ENCODE measurements around the gene ST7. TPM values are rescaled to one million over a fixed set of nuclear protein-coding genes. Genes with fewer than 3 reads are reported as not detected.

The ST7 gene
- total RNA-seq, 1 experiment from 2014 or later: 38.2 TPM

- H3K4me1 Mint-ChIP-seq (ENCODE audit: low read depth, unreplicated experiment): peaks cover 10% of the 10 kb centered on the region
- no peaks in the 10 kb centered on the region for H3K4me1 ChIP-seq
- H3K4me3 Mint-ChIP-seq (ENCODE audit: unreplicated experiment): no peak overlapping the region
- H3K9me3 ChIP-seq: no peaks in the 10 kb centered on the region
- no TSS peak for BruUV-seq (replicated peaks)
- H3K27me3 ChIP-seq (replicated peaks; ENCODE audit: control insufficient read depth, insufficient read depth, low read length): no peaks in the 10 kb centered on the region
- intact Hi-C loops (cut with micrococcal nuclease; ENCODE audit: unreplicated experiment): no loop called here
- no peak for DNase-seq
- H3K4me3 ChIP-seq (ENCODE audit: low read depth, low read length): no peak overlapping the region
- no peaks in the 10 kb centered on the region for H3K36me3 ChIP-seq (ENCODE audit: control insufficient read depth, insufficient read depth, low read length)
- ChIA-PET POLR2A (no interaction called here), CTCF (no interaction called here)
- no peaks in the 10 kb centered on the region for H3K9me3 Mint-ChIP-seq (ENCODE audit: unreplicated experiment)
- H3K36me3 Mint-ChIP-seq (ENCODE audit: insufficient read depth, unreplicated experiment): no peaks in the 10 kb centered on the region
- TF ChIP-seq, protein P1, sequence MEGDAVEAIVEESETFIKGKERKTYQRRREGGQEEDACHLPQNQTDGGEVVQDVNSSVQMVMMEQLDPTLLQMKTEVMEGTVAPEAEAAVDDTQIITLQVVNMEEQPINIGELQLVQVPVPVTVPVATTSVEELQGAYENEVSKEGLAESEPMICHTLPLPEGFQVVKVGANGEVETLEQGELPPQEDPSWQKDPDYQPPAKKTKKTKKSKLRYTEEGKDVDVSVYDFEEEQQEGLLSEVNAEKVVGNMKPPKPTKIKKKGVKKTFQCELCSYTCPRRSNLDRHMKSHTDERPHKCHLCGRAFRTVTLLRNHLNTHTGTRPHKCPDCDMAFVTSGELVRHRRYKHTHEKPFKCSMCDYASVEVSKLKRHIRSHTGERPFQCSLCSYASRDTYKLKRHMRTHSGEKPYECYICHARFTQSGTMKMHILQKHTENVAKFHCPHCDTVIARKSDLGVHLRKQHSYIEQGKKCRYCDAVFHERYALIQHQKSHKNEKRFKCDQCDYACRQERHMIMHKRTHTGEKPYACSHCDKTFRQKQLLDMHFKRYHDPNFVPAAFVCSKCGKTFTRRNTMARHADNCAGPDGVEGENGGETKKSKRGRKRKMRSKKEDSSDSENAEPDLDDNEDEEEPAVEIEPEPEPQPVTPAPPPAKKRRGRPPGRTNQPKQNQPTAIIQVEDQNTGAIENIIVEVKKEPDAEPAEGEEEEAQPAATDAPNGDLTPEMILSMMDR (IDR thresholded peaks at IDR 0.05; ENCODE audit: insufficient read depth in 1 of 2, low read depth in 1 of 2, low read length in 1 of 2, severe bottlenecking in 1 of 2, unreplicated experiment in 1 of 2): no peak
- H3K27me3 Mint-ChIP-seq (ENCODE audit: insufficient read depth, unreplicated experiment): no peaks in the 10 kb centered on the region
- H3K27ac Mint-ChIP-seq (ENCODE audit: unreplicated experiment): no peak overlapping the region
Observed at GRCh38 chr7:117048114-117048866, 95.0 kb downstream of the ST7 start.

DNA sequence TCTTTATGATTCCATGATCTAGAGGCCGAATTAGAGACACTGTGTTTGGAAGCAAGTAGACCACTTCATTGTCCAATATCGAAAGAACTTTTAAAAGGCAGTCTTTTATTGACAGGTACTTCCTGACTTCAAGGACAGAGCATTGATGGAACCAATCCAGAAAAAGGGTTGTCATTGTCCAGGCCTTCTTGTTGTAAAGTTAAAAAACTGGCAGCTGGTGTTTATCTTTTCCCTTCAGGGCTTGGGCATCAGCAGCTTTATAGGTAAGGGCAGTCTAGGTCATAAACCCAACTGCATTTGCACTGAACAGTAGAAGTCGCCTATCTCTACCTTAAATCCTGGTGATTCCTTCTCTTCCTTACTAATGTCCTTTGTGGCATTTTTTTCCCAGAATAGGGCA is 95.6 kb downstream of the ST7 start:
- Mint-ChIP-seq H3K4me1 (ENCODE audit: low read depth, unreplicated experiment) (peaks cover 10% of the 10 kb centered on the region), H3K36me3 (ENCODE audit: insufficient read depth, unreplicated experiment) (no peaks in the 10 kb centered on the region), H3K27me3 (ENCODE audit: insufficient read depth, unreplicated experiment) (no peaks in the 10 kb centered on the region), H3K9me3 (ENCODE audit: unreplicated experiment) (no peaks in the 10 kb centered on the region), H3K4me3 (ENCODE audit: unreplicated experiment) (no peak overlapping the region), H3K27ac (ENCODE audit: unreplicated experiment) (no peak overlapping the region)
- Histone ChIP-seq H3K36me3 (ENCODE audit: control insufficient read depth, insufficient read depth, low read length) (no peaks in the 10 kb centered on the region), H3K4me1 (no peaks in the 10 kb centered on the region), H3K27me3 (replicated peaks; ENCODE audit: control insufficient read depth, insufficient read depth, low read length) (no peaks in the 10 kb centered on the region), H3K4me3 (ENCODE audit: low read depth, low read length) (no peak overlapping the region), H3K9me3 (no peaks in the 10 kb centered on the region)
- BruUV-seq (replicated peaks): no TSS peak
- ChIA-PET POLR2A (no interaction called here), CTCF (no interaction called here)
- TF ChIP-seq, protein P1 (IDR thresholded peaks at IDR 0.05; ENCODE audit: insufficient read depth in 1 of 2, low read depth in 1 of 2, low read length in 1 of 2, severe bottlenecking in 1 of 2, unreplicated experiment in 1 of 2): no peak
- DNase-seq: no peak
- intact Hi-C loops (cut with micrococcal nuclease; ENCODE audit: unreplicated experiment): no loop called here

GRCh38 chr7:117051808-117052207 is 98.5 kb downstream of the ST7 start:
- BruUV-seq (replicated peaks): no TSS peak
- H3K4me3 Mint-ChIP-seq (ENCODE audit: unreplicated experiment): no peak overlapping the region
- DNase-seq: no peak
- ChIA-PET POLR2A (interaction anchor here (0.5 kb wide), 1 partner anchor 9 kb away, joined by 6 read pairs; no protein-coding TSS in a partner anchor), CTCF (interaction anchor here (0.6 kb wide), 1 partner anchor 161 kb away, joined by 3 read pairs; no protein-coding TSS in a partner anchor)
- Histone ChIP-seq H3K4me3 (ENCODE audit: low read depth, low read length) (no peak overlapping the region), H3K9me3 (no peaks in the 10 kb centered on the region), H3K36me3 (ENCODE audit: control insufficient read depth, insufficient read depth, low read length) (no peaks in the 10 kb centered on the region), H3K4me1 (no peaks in the 10 kb centered on the region), H3K27me3 (replicated peaks; ENCODE audit: control insufficient read depth, insufficient read depth, low read length) (no peaks in the 10 kb centered on the region)
- no peaks in the 10 kb centered on the region for H3K4me1 Mint-ChIP-seq (ENCODE audit: low read depth, unreplicated experiment)
- H3K27me3 Mint-ChIP-seq (ENCODE audit: insufficient read depth, unreplicated experiment): no peaks in the 10 kb centered on the region
- no peak overlapping the region for H3K27ac Mint-ChIP-seq (ENCODE audit: unreplicated experiment)
- intact Hi-C loops (cut with micrococcal nuclease; ENCODE audit: unreplicated experiment): no loop called here
- no peaks in the 10 kb centered on the region for H3K36me3 Mint-ChIP-seq (ENCODE audit: insufficient read depth, unreplicated experiment)
- TF ChIP-seq, protein P1 (IDR thresholded peaks at IDR 0.05; ENCODE audit: insufficient read depth in 1 of 2, low read depth in 1 of 2, low read length in 1 of 2, severe bottlenecking in 1 of 2, unreplicated experiment in 1 of 2): no peak
- H3K9me3 Mint-ChIP-seq (ENCODE audit: unreplicated experiment): no peaks in the 10 kb centered on the region
